SKM-1 treated with dmso at 0.1 percent for 144 hours (cell line): ENCODE results near the gene PARD3.
A peak's percentile ranks its signal among the peaks of the same experiment; 100 is the strongest.

Experiments used
- DNase-seq: peaks from one replicate; lab custom pipeline; 2025; ENCODE audit not compliant: unreplicated experiment; lab: John Stamatoyannopoulos, UW

Gene PARD3

GRCh38 chr10:34237898-34238455, 577.1 kb downstream of the PARD3 start:
- no peak for DNase-seq

- DNase-seq = no peak
Measured at GRCh38 chr10:34236931-34237330, 578.2 kb downstream of the PARD3 start.

GRCh38 chr10:34235164-34235832, 579.8 kb downstream of the PARD3 start:
- no peak for DNase-seq

GRCh38 chr10:34232481-34232880, 582.6 kb downstream of the PARD3 start:
- DNase-seq = no peak

GRCh38 chr10:34231441-34232180, 583.5 kb downstream of the PARD3 start:
- DNase-seq = no peak

- DNase-seq = no peak
Measured at GRCh38 chr10:34229917-34230316, 585.2 kb downstream of the PARD3 start.

- no peak for DNase-seq
Measured at GRCh38 chr10:34228066-34228465, 587.0 kb downstream of the PARD3 start.

- no peak for DNase-seq
Measured at GRCh38 chr10:34224639-34225038, 590.5 kb downstream of the PARD3 start.

- no peak for DNase-seq
Measured at GRCh38 chr10:34223658-34224057, 591.4 kb downstream of the PARD3 start.

- no peak for DNase-seq
Measured at GRCh38 chr10:34222359-34222758, 592.7 kb downstream of the PARD3 start.

GRCh38 chr10:34219753-34220548, 595.1 kb downstream of the PARD3 start:
- DNase-seq = no peak

GRCh38 chr10:34217524-34217923, 597.6 kb downstream of the PARD3 start:
- no peak for DNase-seq

GRCh38 chr10:34216348-34216945, 598.6 kb downstream of the PARD3 start:
- DNase-seq = no peak

GRCh38 chr10:34213805-34214197, 601.3 kb downstream of the PARD3 start:
- no peak for DNase-seq

GRCh38 chr10:34213193-34213804, 601.8 kb downstream of the PARD3 start:
- no peak for DNase-seq

- DNase-seq = no peak
Measured at GRCh38 chr10:34207343-34207742, 607.8 kb downstream of the PARD3 start.

- DNase-seq = no peak
Measured at GRCh38 chr10:34206935-34207268, 608.2 kb downstream of the PARD3 start.

- DNase-seq = no peak
Measured at GRCh38 chr10:34206078-34206934, 608.8 kb downstream of the PARD3 start.

GRCh38 chr10:34205452-34205851, 609.6 kb downstream of the PARD3 start:
- peak; percentile 83 for DNase-seq
